HG03439 (cell line): Measurements from ENCODE around the gene OR1F1.

ENCODE experiments used
- ATAC-seq: cut with Tn5 transposase; IDR thresholded peaks from one replicate; pipeline ENCODE4 v1.9.1; 2021; ENCODE audit warnings: mild to moderate bottlenecking, moderate library complexity; ENCODE audit not compliant: unreplicated experiment

OR1F1 gene

GRCh38 chr16:3246002-3246401, 58.0 kb downstream of the OR1F1 start:
- no peak for ATAC-seq

GRCh38 chr16:3246876-3247275, 58.9 kb downstream of the OR1F1 start:
- no peak for ATAC-seq

- no peak for ATAC-seq
Observed at GRCh38 chr16:3248596-3248995, 60.6 kb downstream of the OR1F1 start.

- ATAC-seq, result no peak
Observed at GRCh38 chr16:3249020-3249419, 61.0 kb downstream of the OR1F1 start.

- ATAC-seq, result no peak
Observed at GRCh38 chr16:3249451-3249850, 61.4 kb downstream of the OR1F1 start.

- ATAC-seq, result no peak
Observed at GRCh38 chr16:3252967-3253366, 65.0 kb downstream of the OR1F1 start.

GRCh38 chr16:3254309-3254708, 66.3 kb downstream of the OR1F1 start:
- no peak for ATAC-seq
